HL-60 (cell line): ENCODE measurements around the gene CA4.

Experiments
- POLR2AphosphoS5 ChIP-seq: IDR thresholded peaks from 2 replicates; pipeline ENCODE4 v1.6.1; 2012; ENCODE audit warnings: low read depth
- TF ChIP-seq, protein P1 (sequence below): IDR thresholded peaks from one replicate; pipeline ENCODE4 v1.5.1; 2011; ENCODE audit warnings: low read length, control low read depth, inconsistent platforms; ENCODE audit not compliant: insufficient read depth

DNA sequence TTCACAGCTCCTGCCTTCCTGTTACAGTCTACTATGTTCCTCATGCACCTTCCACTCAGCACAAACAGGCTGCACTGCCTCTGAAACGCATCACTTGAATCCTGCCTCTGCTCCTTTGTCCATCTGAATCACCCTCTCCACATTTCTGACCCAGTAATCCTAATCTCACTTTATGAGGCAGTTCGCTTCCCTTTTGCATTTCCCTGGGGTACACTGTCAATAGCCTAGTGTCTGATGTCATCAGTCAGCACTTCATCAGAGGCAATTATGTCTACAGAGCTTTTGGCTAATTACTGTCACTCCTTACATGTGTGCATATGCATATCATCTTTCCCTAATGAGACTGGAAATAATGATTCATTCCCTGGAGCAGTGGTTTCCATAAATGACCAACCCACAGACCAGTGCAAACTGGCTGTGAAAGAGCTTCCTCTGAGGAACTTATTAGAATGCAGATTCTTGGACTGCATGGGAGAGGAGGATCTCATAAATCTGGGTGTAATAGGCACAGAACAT, 23.6 kb downstream of the CA4 start:
- TF ChIP-seq POLR2AphosphoS5 = no peak
- TF ChIP-seq, protein P1, sequence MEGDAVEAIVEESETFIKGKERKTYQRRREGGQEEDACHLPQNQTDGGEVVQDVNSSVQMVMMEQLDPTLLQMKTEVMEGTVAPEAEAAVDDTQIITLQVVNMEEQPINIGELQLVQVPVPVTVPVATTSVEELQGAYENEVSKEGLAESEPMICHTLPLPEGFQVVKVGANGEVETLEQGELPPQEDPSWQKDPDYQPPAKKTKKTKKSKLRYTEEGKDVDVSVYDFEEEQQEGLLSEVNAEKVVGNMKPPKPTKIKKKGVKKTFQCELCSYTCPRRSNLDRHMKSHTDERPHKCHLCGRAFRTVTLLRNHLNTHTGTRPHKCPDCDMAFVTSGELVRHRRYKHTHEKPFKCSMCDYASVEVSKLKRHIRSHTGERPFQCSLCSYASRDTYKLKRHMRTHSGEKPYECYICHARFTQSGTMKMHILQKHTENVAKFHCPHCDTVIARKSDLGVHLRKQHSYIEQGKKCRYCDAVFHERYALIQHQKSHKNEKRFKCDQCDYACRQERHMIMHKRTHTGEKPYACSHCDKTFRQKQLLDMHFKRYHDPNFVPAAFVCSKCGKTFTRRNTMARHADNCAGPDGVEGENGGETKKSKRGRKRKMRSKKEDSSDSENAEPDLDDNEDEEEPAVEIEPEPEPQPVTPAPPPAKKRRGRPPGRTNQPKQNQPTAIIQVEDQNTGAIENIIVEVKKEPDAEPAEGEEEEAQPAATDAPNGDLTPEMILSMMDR = no peak
